Muscle of back (tissue), 11 donors: ENCODE measurements around the gene METTL27. TPM values are rescaled to one million over a fixed set of nuclear protein-coding genes. Genes with fewer than 3 reads are reported as not detected.
A peak's percentile ranks its signal among the peaks of the same experiment; 100 is the strongest.
"Not testable (repeated sequence)": the region's sequence is repeated elsewhere in the genome, so short reads cannot be mapped to it uniquely, and the experiment has no call there.

Experiments used
- DNase-seq, 3 donors: peaks; one replicate each; pipeline versions ENCODE4 v3.0.0 to v3.0.0-alpha.2; 2013
- polyA plus RNA-seq, 10 donors: library from polyadenylated mRNA; unstranded; fragments of 120-200 nt; gene quantifications; one replicate each; pipeline ENCODE4 v1.2.1, GENCODE V29; 2013; ENCODE audit not compliant: insufficient read length in 10 of 10

The METTL27 gene
- polyA plus RNA-seq, 10 donors, result 0.45 to 1.8 (median 1.2) TPM

DNA sequence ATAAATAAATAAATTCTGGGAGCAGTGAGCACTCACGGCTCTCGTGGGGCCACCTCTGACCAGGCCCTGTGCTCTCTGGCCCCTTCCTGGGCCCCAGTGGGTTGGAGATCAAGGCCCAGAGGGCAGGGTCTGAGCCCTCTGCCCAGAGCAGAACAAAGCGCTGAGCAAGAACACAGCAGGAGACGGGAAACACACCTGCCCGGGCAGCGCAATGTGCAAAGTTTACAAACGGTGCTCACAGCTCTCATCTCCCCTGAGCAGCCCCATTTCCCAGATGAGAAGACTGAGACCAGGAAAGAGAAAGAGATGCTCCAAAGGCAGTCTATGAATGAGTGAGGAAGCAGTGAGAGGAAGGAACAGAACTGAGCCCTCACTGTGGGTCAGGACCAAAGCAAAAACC is 3.0 kb downstream of the METTL27 start:
- DNase-seq, result no peak

DNA sequence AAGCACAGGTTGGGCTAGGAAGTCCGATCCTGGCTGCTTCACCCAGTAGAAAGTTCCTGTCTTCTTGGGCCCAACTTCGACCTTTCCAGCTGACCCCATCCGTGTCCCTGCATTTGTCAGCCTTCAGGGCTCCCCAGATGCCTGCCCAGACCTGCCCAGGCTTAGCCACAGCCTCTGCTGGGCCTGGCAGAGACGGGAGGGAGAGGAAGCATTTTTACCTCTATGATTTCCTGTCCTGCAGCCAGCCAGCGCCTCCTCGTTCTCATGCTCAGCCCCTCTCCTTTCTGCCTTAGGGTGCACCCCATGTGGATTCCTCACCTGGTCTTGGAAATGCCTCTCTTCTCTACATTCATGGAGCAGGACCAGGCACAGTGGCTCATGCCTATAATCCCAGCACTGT is 3.7 kb downstream of the METTL27 start:
- DNase-seq, result no peak

- not testable (repeated sequence) for DNase-seq
Measured at GRCh38 chr7:73837167-73837566, 5.1 kb downstream of the METTL27 start.

GRCh38 chr7:73834626-73835191 is 7.6 kb downstream of the METTL27 start:
- no peak for DNase-seq

DNA sequence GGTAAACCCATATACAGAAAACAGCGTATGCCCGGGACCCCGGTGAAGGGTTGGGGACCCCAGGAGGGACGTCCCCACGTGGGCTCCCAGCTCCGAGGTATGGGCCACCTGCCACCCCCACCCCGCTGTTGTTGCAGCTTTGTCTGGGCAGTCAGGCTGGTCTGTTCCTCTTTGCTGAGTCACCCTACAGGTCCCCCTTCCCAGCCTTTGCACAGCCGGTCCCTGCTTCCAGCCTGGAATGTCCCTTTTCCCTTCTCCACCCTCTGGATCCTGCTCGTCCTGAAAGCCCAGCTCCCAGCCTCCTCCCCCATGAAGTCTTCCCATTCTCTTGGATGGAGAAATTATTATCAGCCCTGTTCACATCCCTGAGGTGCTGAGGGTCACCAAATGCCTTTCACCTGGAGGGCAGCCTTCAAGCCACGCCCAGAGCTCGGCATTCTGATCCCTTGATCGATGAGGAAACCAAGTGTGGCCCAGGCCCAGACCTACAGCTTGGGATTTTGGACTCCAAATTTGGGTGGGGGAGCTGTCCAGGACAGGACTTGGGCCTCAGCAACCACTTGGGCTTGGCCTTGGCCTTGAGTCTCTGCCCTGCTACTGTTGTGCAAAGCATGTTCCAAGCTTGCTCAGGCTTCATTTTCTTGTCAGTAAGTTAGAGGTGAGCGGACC is 8.9 kb downstream of the METTL27 start:
- no peak for DNase-seq

DNA sequence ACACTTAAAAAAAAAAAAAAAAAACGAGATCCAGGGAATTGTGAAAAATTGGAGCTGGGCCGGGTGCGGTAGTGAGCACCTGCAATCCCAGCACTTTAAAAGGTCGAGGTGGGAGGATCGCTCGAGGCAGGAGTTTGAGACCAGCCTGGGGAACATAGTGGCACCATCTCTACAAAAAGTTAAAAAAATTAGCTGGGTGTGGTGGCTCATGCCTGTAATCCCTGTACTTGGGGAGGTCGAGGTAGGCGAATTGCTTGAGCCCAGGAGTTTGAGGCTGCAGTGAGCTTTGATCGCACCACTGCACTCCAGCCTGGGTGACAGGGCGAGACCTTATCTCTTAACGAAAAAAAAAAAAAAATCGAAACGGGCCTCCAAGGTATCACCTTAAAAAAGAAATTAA is 9.5 kb downstream of the METTL27 start:
- DNase-seq, result no peak

- DNase-seq, result no peak
Measured at GRCh38 chr7:73831834-73832651, 10.3 kb downstream of the METTL27 start.

DNA sequence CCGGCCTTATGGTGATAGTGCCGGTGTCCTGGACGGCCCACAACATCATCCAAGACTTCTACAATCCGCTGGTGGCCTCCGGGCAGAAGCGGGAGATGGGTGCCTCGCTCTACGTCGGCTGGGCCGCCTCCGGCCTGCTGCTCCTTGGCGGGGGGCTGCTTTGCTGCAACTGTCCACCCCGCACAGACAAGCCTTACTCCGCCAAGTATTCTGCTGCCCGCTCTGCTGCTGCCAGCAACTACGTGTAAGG is 10.8 kb downstream of the METTL27 start:
- DNase-seq, result no peak

- no peak for DNase-seq
Measured at GRCh38 chr7:73830681-73831583, 11.4 kb downstream of the METTL27 start, which contains the start of gene CLDN4. TSS of gene CLDN4 (plus strand) at chr7:73830996. CDS start at chr7:73831202, 206 bp downstream.

GRCh38 chr7:73829921-73830680 is 12.2 kb downstream of the METTL27 start:
- DNase-seq, result no peak

DNA sequence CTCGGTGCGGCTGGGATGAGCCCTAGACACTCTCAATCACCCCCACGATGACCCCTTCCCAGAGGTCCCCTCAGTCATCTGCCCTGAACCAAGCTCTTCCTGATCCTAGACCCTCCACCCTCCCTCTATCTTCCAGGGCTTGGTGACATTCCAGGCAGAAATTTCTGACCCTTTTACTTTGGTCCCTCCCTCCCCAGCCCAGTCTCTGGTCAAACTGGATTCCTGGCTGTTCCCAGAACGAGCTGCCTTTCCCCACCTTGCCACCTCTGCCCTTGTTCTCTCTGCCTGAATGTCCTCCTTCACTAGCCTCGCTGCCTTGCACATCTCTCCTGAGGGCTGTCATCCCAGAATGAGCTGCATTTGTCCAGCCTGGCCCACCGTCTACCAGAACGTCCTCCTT is 12.8 kb downstream of the METTL27 start:
- no peak for DNase-seq

- DNase-seq, result no peak
Measured at GRCh38 chr7:73828972-73829371, 13.3 kb downstream of the METTL27 start.

- no peak for DNase-seq
Measured at GRCh38 chr7:73828107-73828803, 14.1 kb downstream of the METTL27 start.

- DNase-seq, result no peak
Measured at GRCh38 chr7:73827567-73828106, 14.7 kb downstream of the METTL27 start.

DNA sequence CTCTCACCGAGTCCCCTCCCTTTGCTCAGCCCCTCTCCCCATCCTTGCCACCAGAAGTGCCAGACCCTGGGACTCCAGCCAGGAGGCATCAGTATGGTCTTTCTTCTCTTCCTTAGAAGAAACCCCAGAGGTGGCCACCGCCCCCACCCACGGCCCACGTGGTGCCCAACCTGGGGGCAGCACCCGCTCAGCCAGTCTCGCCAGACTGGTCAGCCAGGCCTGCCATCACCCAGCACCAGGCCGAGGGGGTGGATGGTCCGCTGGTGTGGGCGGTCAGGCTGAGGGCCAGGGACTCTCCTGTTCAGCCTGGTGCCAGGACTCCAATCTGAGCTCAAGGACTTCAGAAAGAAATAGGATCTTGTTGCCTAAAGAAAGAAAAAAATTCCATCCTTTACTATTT is 17.3 kb downstream of the METTL27 start:
- no peak for DNase-seq

- DNase-seq, result no peak
Measured at GRCh38 chr7:73823873-73824592, 18.3 kb downstream of the METTL27 start.

- no peak for DNase-seq
Measured at GRCh38 chr7:73823257-73823656, 19.1 kb downstream of the METTL27 start.

- DNase-seq, result peak in 1 of 3 donors; percentile 84
Measured at GRCh38 chr7:73822319-73823173, 19.8 kb downstream of the METTL27 start.
